Activated CD4-positive, alpha-beta T cell treated with anti-CD3 and anti-CD28 coated beads, Interleukin-2, amount 50 U/mL, for 16 hours (primary cell): ENCODE measurements around the gene ISCU.
"Not testable (repeated sequence)": the region's sequence is repeated elsewhere in the genome, so short reads cannot be mapped to it uniquely, and the experiment has no call there.

Experiments
- DNase-seq: peaks from one replicate; pipeline ENCODE4 v3.0.0-alpha.2; 2020

The ISCU gene

DNA sequence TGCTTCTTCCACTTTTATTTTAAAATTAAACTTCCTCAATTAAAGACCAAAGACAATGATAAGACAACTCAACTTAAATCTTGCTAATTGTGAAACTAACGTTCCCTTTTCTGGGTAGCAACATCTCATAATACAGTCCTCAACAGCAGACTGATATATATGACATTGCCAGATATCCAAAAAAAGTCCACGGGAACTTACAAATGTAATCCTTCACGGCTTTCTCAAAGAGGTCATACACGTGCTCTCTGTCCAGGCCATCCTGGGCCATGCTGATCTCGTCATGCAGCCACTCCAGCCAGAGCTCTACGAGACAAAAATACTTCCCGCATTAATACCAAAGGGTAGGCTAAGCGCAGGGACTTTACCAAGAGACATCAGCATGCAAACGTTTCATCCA lies 14.7 kb upstream of the ISCU start:
- no peak for DNase-seq

DNA sequence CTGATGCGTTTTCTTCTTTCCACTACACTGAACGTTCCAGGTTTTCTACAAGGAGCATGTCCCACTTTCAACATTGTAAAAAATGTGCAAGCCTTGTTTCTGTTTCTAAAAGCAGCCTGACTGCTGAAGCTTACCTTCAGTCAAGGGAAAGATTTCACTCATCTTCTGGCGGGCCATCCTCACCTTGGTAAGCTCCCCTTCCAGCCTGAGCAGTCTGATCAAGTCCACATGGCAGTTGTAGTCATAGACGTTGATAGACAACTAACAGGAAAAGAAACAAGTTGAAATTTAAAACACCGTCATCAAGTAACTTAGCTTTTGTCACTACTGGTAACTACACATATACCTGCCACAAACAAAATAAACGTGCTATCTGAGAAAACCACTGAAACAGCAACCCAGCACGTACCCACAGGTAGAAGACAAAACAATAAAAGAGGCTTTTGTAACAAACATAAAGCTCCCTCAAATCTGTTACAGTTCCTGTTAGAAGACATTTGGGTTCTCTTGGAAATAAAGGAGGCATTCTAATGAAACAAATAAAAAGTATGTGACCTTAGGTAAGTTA lies 13.4 kb upstream of the ISCU start:
- no peak for DNase-seq

DNA sequence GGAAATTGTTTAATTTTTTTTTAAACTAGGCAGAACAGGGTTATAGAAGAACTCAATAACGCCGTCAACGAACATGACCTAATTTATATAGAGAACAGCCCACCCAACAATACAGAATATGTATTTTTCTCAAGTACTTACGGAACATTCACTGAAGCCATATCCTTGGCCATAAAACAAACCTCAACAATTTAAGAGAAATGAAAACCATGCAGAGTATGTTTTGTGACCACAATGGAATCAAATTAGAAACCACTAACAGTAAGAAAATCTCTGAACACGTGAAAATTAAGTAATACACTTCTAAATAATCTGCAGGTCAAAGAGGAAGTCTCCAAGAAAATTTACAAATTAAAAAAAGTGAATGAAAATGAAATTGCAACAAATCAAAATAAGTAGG lies 10.9 kb upstream of the ISCU start:
- DNase-seq = no peak

DNA sequence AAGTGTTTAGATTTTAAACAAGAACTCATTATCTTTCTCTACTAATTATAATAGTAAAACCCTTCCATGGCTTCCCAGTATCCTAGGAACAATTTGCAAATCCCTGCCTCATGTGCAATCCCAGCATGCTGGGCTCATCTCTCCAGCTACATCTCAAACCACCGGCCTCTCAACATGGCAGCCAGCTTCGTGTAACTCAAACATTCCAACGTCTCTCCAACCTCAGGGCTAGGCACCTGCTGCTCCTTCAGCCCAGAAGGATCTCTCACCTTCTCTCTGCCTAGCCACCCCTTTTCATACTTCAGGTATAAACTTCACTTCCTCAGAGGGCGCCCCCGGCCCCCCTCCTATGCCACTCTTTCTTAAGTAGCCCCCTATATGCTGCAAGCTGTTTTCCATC lies 8.6 kb upstream of the ISCU start:
- DNase-seq = no peak

DNA sequence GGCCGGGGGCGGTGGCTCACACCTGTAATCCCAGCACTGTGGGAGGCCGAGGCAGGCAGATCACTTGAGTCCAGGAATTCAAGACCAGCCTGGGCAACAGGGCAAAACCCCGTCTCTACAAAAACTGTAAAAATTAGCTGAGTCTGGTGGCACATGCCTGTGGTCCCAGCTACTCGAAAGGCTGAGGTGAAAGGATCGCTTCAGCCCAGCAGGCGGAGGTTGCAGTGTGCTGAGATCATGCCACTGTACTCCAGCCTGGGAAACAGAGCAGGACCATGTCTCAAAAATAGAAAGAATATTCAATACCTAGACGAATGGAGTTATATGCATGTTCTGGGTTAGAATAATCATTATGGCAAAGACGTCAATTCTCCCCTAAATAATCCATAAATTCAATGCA lies 7.0 kb upstream of the ISCU start:
- DNase-seq = not testable (repeated sequence)

DNA sequence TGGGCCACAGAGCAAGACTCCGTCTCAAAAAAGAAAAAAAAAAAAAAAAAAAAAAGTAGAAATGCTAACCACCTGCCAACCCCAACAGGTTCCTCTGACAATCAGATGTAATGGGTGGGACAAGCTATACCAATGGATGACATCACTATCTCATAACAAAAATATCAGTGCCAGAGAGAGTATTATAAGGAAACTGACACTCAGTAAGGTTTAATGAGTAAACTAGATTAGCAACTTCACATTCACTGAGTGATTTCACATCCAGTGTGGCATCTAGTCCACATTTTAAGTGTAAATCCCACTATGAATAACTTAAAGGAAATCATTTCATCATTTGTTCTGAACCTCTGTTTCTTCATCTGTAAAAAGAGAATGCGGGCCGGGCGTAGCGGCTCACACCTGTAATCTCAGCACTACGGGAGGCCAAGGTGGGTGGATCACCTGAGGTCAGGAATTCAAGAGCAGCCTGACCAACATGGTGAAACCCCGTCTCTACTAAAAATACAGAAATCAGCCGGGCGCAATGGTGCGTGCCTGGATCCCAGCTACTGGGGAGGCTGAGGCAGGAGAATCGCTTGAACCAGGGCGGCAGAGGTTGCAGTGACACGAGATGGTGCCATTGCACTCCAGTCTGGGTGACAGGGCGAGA lies 3.3 kb upstream of the ISCU start:
- DNase-seq = peak; percentile 64

DNA sequence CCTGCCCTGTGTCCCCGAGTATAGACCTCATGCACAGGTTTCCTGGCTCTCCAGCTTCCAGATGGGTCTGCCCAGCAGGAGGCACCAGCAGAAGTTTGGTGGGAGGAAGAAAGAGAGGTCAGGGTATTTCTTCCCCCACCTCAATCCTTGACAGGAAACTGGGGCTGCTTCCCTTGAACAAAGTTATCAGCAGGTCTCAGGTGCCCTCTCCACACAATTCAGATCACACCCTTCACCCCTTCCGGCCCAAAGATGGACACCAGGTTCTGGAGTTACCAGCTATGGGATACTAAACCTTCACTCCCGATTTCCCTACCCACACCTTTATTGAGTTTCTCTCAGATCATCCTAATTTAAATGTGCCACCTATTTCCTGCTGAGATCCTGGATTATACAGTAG lies 2.6 kb upstream of the ISCU start:
- DNase-seq = no peak

DNA sequence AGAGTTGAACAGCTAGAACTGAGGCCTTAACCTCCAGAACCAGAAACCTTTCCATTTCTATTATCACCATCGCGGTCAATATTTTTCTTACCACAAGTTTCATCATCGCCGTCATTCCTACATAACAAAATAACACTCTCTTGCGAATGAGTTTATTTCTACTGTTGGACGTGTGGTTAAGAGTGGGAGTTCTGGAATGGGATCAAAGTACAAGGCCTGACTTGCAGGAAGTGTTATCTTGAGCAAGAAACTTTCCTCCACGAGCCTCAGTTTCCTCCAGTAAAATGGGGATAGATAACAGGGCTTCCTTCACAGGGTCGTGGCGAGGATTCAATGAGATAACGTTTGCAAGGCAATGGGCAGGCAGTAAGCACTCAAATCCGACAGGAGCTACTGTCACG lies 2.1 kb upstream of the ISCU start:
- DNase-seq = no peak

DNA sequence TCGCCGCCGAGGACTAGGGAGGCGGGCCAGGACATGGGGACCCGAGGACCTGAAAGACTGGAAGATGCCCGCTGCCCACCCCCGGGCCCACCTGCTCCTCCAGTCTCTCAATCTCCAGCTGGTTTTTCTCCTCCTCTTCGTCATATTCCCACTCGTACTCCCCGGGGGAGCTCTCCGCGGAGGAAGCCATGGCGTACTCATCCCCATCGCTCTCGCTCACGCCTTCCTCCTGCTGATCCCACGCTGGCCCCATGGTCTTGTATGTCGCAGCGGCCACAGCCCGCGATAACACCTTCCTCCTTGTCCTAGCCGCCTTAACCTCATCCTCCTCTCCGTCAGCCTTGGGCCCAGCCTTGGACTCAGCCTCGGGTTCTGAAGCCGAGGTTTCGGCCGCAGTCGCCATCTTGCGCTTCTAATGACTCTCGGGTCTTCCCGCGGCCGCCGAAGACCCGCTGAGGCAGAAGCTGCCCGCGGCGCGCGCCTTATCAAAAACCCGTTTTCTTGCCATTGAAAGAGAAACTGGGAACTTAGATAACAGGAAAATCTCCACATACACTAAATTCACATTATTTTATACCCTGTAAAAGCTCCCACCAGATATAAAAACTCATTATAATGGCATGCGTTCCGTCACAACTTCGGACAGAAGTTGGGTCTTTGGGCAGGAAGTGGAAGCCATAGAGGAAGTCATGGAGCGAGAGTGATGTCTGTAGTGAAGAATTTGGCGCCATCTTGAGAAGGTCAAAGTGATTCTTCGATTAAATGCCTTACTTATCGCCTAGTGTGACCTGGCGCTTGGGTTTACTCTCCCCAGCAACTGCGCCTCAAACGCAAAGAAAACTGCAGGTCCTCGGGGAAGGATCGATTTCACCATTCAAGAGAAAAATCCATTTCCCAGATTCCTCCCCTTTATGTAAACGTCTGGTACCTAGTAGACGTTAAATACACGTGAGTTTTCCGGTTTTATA lies 1.4 kb upstream of the ISCU start, which contains the start of gene SART3:
TSS of gene SART3 (minus strand) at position 422 of the 968 bp plus-strand sequence. CDS start at position 403, 19 bp downstream.
- DNase-seq = peak; percentile 88

DNA sequence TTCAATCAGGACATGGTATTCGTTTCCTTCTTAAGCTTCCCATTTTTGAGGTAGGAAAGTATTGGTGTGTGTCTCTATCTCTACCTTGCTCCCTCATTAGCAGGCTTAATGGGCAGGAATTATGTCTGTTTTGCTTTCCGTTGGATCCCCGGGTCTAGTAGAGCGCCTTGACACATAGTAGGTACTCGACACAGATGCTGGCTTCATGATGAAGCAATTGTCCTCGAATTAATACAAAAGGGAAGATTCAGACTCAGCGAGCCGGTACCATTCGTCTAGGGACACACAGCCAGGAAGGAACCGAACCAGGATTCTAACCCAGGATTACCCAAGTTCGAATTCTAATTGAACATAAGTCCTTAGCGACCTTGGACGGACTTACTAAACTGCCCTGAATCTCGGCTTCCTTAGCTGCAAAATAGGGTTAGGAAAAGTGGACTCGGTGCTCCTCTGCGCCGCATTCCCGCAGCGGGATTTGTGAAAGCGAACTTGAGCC lies 496 bp upstream of the ISCU start:
- DNase-seq = peak; percentile 20

DNA sequence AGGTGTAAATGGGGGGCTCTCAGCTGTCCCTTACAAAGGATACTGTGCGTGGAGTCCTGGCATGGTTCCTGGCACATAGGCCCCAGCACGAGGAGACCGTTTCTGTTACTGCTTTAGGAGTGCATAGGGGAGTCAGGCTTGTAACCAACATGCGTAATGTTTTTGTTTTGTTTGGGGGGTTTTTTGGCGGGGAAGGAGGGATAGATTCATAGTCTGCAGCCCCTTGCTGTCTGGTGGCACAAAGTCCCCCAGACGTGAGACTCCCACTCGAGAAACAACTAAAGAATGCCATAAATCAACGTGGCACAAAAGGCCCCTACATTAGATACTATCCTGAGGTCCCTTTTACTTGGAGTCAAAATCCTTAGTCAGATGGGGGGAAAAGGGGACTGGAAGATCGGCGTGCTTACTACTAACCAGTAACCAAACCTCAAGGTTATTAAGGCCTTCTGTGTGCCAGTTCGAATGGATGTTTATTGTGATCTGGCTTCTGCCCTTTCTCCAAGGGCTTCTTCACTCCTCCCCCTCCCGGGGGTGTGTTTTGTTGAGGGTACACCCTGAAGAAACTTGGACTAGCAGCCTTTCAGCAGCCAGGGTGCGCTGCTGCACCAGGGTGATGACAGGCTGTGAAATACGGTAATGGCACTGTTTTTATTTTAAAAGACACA lies 874 bp downstream of the ISCU start:
- DNase-seq = peak; percentile 92

DNA sequence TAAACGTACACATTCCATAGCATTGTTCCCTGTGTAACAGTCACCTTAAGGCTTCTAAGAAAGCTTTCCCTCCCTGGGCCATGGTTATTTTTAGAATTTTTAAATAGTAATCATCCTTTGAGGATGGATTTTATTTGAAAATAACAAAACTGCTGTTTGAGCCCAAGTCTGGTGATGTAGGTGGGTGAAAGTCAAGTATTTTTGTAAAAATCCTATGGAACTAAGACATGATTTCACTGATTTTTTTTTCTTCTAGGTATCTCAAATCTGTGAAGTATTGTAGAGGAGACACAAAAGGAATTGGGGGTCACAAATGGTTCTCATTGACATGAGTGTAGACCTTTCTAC lies 1.4 kb downstream of the ISCU start:
- DNase-seq = no peak

DNA sequence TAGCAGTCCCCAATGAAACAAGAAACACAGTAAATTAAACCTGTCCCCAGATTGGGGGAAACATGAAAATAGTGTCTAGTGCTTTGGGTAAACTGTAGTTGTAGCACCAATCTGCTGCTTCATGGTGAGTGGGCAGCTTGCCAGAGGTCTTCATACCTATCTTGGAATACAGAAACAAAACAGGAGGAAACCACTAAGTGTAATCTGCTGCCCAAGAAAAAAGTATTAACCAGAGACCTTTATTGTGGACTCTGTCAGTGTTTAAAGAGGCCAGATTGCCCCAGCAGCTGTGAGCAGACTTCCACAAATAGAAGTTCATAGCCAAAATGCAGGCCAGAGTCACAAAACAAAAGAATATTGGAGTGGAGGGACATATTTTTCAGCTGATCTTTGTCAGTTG lies 2.3 kb downstream of the ISCU start:
- DNase-seq = no peak

DNA sequence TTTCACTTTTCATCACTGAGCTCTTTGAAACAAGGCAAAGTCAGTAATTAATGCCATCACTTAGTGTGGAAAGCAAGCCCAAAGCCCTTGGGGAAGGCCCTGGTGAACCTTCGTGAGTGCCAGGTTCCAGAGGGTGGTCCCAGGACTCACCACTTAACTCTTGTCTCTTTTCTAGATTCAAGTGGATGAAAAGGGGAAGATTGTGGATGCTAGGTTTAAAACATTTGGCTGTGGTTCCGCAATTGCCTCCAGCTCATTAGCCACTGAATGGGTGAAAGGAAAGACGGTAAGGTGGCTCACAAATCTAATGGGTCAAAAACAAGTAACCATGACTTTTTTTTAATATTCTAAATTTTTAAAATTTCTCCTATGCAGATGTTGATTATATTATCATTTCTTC lies 2.8 kb downstream of the ISCU start:
- no peak for DNase-seq

DNA sequence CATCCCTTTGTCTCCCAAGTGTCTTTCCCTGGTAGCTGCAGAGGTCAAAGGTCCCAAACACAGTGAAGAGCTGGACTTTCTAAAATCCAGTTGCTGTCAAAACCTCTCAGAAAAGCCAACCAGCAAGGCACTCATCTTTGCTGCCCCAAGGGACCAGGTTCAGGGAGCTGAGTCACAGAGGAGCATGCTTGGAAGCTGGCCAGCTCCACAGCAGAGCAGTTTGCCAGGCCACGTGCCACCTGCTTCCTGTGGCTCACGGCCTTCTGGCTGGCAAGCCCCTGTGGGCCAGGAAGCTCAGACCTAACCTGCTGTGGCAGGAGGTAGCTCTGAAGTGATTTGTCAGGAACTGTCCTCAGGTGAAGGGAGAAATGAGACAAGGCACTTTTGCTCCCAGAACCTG lies 3.6 kb downstream of the ISCU start:
- peak; percentile 56 for DNase-seq

DNA sequence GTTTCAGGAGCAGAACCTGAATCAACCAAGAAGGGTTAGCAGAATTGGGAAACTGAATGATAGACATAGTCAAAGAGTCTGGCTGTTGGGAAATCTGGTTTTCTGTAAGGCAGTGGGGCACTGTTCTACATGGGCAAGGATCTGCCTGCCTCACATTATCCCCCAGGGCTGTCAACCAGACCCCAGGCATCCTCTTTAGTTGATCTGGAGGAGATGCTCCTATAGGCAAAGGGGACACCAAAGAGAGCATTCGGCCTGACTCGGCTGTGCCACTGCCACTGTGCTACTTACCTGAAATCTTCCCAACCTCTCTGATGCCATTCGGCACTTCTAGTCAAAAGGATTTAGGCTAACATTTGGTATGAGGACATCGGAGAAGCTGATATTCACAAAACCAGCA lies 4.1 kb downstream of the ISCU start:
- DNase-seq = no peak

DNA sequence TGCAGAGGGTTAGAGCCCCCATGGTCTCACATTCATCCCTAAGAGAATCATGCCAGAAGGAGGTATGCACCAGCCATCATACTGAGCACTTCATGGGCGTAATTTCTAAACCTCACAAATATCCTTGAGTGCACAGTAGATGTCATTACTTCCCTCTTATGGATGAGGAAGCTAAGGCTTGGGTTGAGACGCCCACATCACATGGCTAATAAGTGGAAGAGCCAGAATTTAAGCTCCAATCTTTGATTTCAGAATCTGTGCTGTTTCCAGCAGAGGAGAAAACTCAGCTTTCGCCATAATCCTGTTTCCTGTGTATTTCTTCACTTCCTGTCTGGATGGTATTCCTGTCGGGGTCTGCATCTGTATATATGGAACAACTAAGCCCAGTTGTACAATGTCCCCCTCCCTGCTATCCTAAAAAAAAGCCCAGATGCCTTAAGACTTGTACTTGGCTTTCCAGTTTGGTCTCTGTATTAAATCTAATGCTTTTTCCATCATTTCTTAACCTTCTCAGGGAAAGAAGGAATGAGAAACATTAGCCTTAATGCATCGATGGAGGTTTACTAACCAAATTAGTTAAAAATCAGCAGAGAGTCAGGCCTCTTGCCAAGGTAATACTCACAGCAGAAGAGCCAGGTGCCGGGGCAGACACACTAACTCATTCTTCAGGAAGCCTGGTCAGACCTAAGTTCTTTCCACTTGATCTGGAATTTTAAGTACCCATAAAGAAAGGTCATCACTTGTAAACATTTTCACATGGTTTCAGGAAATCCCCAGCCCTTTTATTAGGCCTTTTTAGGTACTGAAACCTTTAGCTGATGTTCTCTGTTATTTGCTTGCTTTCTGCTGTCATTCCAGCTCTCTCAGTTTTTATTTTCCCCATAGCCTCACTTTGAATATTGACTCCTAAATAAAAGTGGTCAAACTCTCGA lies 5.3 kb downstream of the ISCU start:
- no peak for DNase-seq

DNA sequence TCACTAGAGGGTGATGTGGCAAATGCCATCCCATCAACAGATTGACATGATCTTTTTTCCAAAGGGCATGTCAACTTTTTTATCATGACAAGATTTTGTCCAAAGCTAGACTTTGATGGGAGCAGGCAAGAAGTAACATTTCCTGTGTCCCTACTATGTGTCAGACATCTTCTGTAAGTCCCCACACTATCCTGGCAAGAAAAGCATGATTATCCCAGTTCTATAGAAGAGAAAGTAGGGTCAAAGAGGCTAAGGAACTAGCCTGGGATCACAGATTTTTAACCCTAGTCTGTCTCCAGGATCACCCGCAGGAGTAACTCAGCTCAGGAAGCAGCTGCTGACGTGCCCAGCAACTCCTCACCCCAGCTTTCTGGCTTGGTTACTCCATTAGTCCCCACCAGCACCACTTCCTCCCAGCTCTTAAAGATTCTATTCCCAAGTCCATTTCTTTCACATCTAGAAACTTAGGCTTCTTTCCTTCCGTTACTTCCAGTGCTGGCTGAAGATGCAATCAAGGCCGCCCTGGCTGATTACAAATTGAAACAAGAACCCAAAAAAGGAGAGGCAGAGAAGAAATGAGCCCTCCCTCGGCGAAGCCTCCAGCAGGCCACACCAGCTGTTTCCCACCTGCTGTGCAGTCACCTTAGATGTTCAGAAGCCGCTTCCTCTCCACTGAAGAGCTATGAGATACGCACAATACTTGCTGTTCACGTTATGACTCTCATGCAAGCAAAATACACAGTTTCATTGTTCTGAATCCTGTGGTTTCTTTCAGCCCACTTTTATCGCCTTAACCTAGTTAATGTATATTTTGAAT lies 6.2 kb downstream of the ISCU start:
- peak; percentile 93 for DNase-seq

DNA sequence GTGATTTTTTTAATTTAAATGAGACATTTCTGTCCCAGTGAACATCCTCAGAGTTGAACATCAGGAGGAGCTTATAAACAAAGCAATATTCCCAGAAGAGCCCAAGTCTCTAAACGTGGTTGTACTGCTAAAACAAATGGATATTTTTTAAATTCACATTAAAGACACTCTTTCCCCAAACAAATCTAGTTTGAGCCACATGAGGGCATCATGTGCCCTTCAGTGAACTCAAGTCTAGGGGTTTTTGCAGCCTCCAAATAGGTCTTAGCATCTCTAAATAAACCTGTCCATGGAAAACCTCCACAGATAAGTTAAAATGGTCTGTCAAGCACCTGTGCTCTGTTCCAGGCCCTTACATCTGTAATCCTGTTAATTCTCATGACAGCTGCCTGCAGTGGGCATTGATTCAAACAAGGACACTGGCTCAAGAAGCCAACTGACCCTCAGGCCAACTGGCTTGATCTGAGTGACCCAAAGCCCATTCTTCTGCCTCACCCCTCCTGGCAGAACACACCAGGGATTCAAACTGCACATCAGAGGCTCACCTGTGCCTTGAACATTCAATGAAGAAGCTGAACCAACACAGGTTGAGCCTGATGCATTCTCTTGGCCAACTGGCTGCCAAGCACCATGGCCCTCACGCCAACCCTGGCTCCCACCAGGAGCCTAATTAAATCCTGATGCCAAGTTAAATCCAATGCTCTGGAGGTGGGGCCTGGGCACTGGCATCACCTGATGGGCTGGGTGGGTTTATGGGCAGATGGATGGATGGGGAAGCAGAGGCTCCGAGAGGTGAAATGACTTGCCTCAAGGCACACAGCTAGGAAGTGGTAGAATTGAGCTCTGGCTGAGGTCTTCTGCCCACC lies 8.6 kb downstream of the ISCU start:
- peak; percentile 30 for DNase-seq

DNA sequence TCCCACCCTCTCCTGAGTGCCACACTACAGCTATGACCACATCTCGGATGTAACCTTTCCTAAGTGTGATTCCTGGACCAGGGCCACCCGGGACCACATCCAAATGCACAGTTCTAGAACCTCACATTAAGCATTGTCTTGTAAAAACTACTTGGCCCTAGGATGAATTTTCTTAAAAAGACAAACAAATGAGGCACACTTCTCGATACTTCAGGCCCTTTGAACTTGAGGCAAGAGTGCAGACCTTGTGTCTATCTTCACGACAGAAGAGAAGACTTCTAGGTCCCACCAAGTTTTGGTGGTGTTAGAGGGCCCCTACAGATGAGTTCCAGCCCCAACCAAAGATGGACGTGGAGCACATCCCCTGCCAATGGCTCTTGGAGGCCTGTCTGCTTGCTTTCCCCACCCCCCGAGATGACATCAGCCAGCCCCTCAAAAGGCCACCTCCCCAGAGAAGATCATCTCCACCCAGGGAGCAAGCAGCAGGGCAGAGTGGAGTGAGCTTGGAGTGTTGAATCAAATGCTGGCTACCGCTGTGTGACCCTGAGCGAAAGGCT lies 9.3 kb downstream of the ISCU start:
- DNase-seq = no peak
